Liver (tissue), 9 donors: ENCODE measurements around the gene CYP4V2. TPM values are rescaled to one million over a fixed set of nuclear protein-coding genes. Genes with fewer than 3 reads are reported as not detected.

ENCODE experiments used
- DNase-seq: peaks from one replicate; pipeline ENCODE4 v3.0.0-alpha.2; 2017; ENCODE audit warnings: low spot score
- H3K27ac ChIP-seq, 2 donors: one replicate each; pipeline ENCODE4 v1.7.0; 2013; ENCODE audit warnings: inconsistent platforms in 2 of 2, low read length in 2 of 2, control low read depth in 1 of 2, low read depth in 1 of 2, mild to moderate bottlenecking in 1 of 2
- H3K27me3 ChIP-seq, 4 donors: one replicate each; pipeline versions ENCODE4 v1.6.1 to v1.7.0; 2013; ENCODE audit warnings: low read length in 3 of 4, inconsistent platforms in 1 of 4, mild to moderate bottlenecking in 1 of 4, moderate library complexity in 1 of 4; ENCODE audit not compliant: control insufficient read depth in 4 of 4, insufficient read depth in 4 of 4
- H3K36me3 ChIP-seq, 4 donors: one replicate each; pipeline versions ENCODE4 v1.6.1 to v1.7.0; 2013; ENCODE audit warnings: low read length in 3 of 4, mild to moderate bottlenecking in 3 of 4, low read depth in 1 of 4, moderate library complexity in 1 of 4; ENCODE audit not compliant: control insufficient read depth in 4 of 4, insufficient read depth in 3 of 4
- H3K4me1 ChIP-seq, 4 donors: one replicate each; pipeline versions ENCODE4 v1.6.1 to v1.7.0; 2013; ENCODE audit warnings: low read length in 3 of 4, mild to moderate bottlenecking in 3 of 4, moderate library complexity in 1 of 4; ENCODE audit not compliant: control insufficient read depth in 4 of 4, insufficient read depth in 4 of 4
- H3K4me3 ChIP-seq, 3 donors: one replicate each; pipeline versions ENCODE4 v1.6.1 to v1.7.0; 2013; ENCODE audit warnings: low read length in 3 of 3, control low read depth in 1 of 3, low read depth in 1 of 3, mild to moderate bottlenecking in 1 of 3
- H3K9ac ChIP-seq, 2 donors: one replicate each; pipeline ENCODE4 v1.7.0; 2013; ENCODE audit warnings: low read length in 2 of 2, mild to moderate bottlenecking in 2 of 2, moderate library complexity in 2 of 2, control low read depth in 1 of 2, low read depth in 1 of 2
- H3K9me3 ChIP-seq, 4 donors: one replicate each; pipeline versions ENCODE4 v1.6.1 to v1.7.0; 2013; ENCODE audit warnings: low read length in 3 of 4; ENCODE audit not compliant: control insufficient read depth in 4 of 4
- ATF3 ChIP-seq: IDR thresholded peaks from 2 replicates; pipeline ENCODE4 v1.6.1; 2016; ENCODE audit warnings: antibody characterized with exemption
- CTCF ChIP-seq: fragments of 150-350 bp; IDR thresholded peaks from 2 replicates; pipeline ENCODE4 v1.5.1; 2017; ENCODE audit warnings: improper control_type of control experiment, low read depth, low read length; ENCODE audit not compliant: missing input control
- EGR1 ChIP-seq, 2 donors: IDR thresholded peaks; 2 replicates each; pipeline ENCODE4 v1.6.1; 2016 to 2018; ENCODE audit warnings: antibody characterized with exemption in 2 of 2, low read depth in 2 of 2
- FOXA1 ChIP-seq: IDR thresholded peaks from 2 replicates; pipeline ENCODE4 v1.6.1; 2016; ENCODE audit warnings: antibody characterized with exemption
- FOXA2 ChIP-seq: IDR thresholded peaks from 2 replicates; pipeline ENCODE4 v1.6.1; 2016; ENCODE audit warnings: antibody characterized with exemption
- HNF4G ChIP-seq: IDR thresholded peaks from 2 replicates; pipeline ENCODE4 v1.6.1; 2016; ENCODE audit warnings: antibody characterized with exemption
- JUND ChIP-seq, 2 donors: IDR thresholded peaks; 2 replicates each; pipeline ENCODE4 v1.6.1; 2016; ENCODE audit warnings: antibody characterized with exemption in 2 of 2
- NR2F2 ChIP-seq: IDR thresholded peaks from 2 replicates; pipeline ENCODE4 v1.6.1; 2016; ENCODE audit warnings: antibody characterized with exemption
- RAD21 ChIP-seq, 2 donors: IDR thresholded peaks; 2 replicates each; pipeline ENCODE4 v1.6.1; 2016; ENCODE audit warnings: antibody characterized with exemption in 2 of 2, mild to moderate bottlenecking in 2 of 2
- RXRA ChIP-seq, 2 donors: IDR thresholded peaks; 2 replicates each; pipeline ENCODE4 v1.6.1; 2017 to 2018; ENCODE audit warnings: antibody characterized with exemption in 2 of 2, mild to moderate bottlenecking in 1 of 2
- TAF1 ChIP-seq: conservative IDR thresholded peaks from 2 replicates; pipeline ENCODE4 v1.6.1; 2016; ENCODE audit warnings: antibody characterized with exemption, mild to moderate bottlenecking
- YY1 ChIP-seq: IDR thresholded peaks from 2 replicates; pipeline ENCODE4 v1.6.1; 2016; ENCODE audit warnings: antibody characterized with exemption, mild to moderate bottlenecking
- ZBTB33 ChIP-seq: IDR thresholded peaks from 2 replicates; pipeline ENCODE4 v1.6.1; 2016; ENCODE audit warnings: antibody characterized with exemption
- WGBS: extraction: QIAGEN DNeasy Blood & Tissue Kit; methylation state at CpG from one replicate; pipeline ENCODE4 v1.1.7; 2013; 5-methylcytosine and 5-hydroxymethylcytosine counted together
- polyA plus RNA-seq, 2 donors: library from polyadenylated mRNA; stranded (reverse) in 1 of 2; unstranded in 1 of 2; fragments of 200-250 nt in 1 of 2; fragments of >200 nt in 1 of 2; fragmentation: Nextera tagmentation in 1 of 2; extraction: Ambion mirVana in 1 of 2; gene quantifications; one replicate each; pipeline versions ENCODE4 v1.2.1 to v1.2.3, GENCODE V29; 2013 to 2015
- total RNA-seq, 2 donors: library from RNA; depleted of rRNA; stranded (reverse); fragments of >200 nt; gene quantifications; one replicate each; pipeline ENCODE4 v1.2.3, GENCODE V29; 2014
- TF ChIP-seq, protein P1 (sequence below): IDR thresholded peaks from 2 replicates; pipeline ENCODE4 v1.6.1; 2016; ENCODE audit warnings: antibody characterized with exemption
- donor health status: healthy.
- donor health status: healthy.
- donor health status: healthy.
- donor health status: healthy.
- donor health status: healthy.

Gene CYP4V2
- total and polyA plus RNA-seq, 4 donors: 27.9 to 119 (median 35.1) TPM

- no peak for TF ChIP-seq ZBTB33
- TF ChIP-seq ATF3: no peak
Observed at GRCh38 chr4:186201535-186202230, 10.3 kb downstream of the CYP4V2 start (continued).

DNA sequence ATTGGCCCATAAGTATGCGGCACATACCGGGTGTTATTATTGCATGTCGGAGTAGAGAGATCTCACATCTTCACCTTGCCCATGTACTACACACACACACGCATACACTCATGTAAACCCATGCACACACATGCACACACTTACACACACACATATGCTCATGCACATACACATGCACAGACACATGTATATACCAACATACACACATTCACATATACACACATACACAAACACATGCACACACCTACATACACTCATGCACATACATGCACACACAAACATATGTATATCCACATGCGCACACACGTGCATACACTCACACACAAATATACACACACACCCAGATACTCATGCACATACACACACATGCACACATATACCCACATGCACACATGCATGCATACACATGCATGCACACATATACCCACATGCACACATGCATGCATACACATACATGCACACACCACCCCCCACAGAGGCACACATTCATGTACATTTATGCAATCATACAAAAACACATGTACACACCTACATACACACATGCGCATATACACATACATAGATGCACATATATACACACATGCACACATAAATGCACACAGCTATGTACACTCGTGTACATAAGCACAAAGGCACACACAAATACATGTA, 11.2 kb downstream of the CYP4V2 start:
- H3K27me3 ChIP-seq: no peaks in the 10 kb centered on the region
- H3K4me1 ChIP-seq: peaks cover 0 to 3% (median 0%) of the 10 kb centered on the region in 4 donors
- no peak overlapping the region for H3K9ac ChIP-seq
- H3K27ac ChIP-seq: no peak overlapping the region
- H3K4me3 ChIP-seq: no peak overlapping the region
- no peaks in the 10 kb centered on the region for H3K9me3 ChIP-seq
- 95% methylated on average over 8 of the region's 8 CpGs for WGBS
- H3K36me3 ChIP-seq: peaks cover 0 to 41% (median 30%) of the 10 kb centered on the region in 4 donors
- TF ChIP-seq NR2F2: no peak
- no peak for TF ChIP-seq FOXA2
- TF ChIP-seq RAD21 (IDR thresholded peaks at IDR 0.05): no peak
- no peak for TF ChIP-seq JUND (IDR thresholded peaks at IDR 0.05)
- TF ChIP-seq EGR1 (IDR thresholded peaks at IDR 0.05; ENCODE audit: low read depth in 2 of 2): no peak
- TF ChIP-seq, protein P1, sequence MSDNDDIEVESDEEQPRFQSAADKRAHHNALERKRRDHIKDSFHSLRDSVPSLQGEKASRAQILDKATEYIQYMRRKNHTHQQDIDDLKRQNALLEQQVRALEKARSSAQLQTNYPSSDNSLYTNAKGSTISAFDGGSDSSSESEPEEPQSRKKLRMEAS: no peak
- no peak for TF ChIP-seq CTCF
- TF ChIP-seq TAF1: no peak
- TF ChIP-seq RXRA (IDR thresholded peaks at IDR 0.05): no peak
- TF ChIP-seq YY1: no peak
- no peak for TF ChIP-seq ZBTB33
- no peak for TF ChIP-seq ATF3
- no peak for TF ChIP-seq HNF4G
- no peak for TF ChIP-seq FOXA1
- no peak for DNase-seq
